ENCODE results near the gene GALNT10. TPM values are rescaled to one million over a fixed set of nuclear protein-coding genes. Genes with fewer than 3 reads are reported as not detected.

The GALNT10 gene
- total and polyA plus RNA-seq, 2 of the 8 experiments (the other 6 are each of a cell fraction or from before 2014, with no cell fraction given): 4.6 to 15.5 TPM

- no peak for TF ChIP-seq BACH1 (IDR thresholded peaks at IDR 0.05; ENCODE audit: low read length)
Measured at GRCh38 chr5:154243736-154244135, 53.2 kb downstream of the GALNT10 start (continued).
